D721Med (cell line): ENCODE data around the gene PRLR.
"Not testable (repeated sequence)": the region's sequence is repeated elsewhere in the genome, so short reads cannot be mapped to it uniquely, and the experiment has no call there.

ENCODE experiments used
- DNase-seq: peaks from one replicate; pipeline ENCODE4 v3.0.0; 2011; ENCODE audit warnings: low spot score; ENCODE audit not compliant: insufficient read length
- FAIRE-seq: peaks from 2 replicates; lab custom pipeline; 2011; peaks lifted over from hg19 to GRCh38; lab: Jason Lieb, UNC
- TF ChIP-seq, protein P1 (sequence below): IDR thresholded peaks from 2 replicates; pipeline ENCODE4 v1.5.1; 2012; ENCODE audit warnings: mild to moderate bottlenecking, control low read depth; ENCODE audit not compliant: insufficient read depth; ENCODE audit errors: missing control alignments

The PRLR gene

DNA sequence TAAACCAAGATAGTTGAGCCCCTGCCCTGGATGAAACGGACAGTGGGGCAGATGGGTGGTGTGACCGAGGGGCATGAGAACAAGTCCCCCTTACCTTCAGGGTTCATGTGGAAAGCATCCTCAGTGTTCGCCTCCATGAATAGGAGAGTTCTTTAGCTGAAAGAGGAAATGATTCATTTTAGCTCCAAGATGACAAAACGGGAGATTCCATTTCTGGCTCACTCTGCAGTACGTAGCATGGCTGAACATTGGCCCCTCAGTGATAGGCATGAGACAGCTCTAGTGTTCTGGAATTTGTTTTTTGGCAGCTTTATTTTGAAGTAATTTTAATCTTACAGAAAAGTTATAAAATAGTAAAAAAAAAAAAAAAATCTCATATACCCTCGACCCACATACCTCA is 112.3 kb downstream of the PRLR start:
- no peak for DNase-seq
- TF ChIP-seq, protein P1, sequence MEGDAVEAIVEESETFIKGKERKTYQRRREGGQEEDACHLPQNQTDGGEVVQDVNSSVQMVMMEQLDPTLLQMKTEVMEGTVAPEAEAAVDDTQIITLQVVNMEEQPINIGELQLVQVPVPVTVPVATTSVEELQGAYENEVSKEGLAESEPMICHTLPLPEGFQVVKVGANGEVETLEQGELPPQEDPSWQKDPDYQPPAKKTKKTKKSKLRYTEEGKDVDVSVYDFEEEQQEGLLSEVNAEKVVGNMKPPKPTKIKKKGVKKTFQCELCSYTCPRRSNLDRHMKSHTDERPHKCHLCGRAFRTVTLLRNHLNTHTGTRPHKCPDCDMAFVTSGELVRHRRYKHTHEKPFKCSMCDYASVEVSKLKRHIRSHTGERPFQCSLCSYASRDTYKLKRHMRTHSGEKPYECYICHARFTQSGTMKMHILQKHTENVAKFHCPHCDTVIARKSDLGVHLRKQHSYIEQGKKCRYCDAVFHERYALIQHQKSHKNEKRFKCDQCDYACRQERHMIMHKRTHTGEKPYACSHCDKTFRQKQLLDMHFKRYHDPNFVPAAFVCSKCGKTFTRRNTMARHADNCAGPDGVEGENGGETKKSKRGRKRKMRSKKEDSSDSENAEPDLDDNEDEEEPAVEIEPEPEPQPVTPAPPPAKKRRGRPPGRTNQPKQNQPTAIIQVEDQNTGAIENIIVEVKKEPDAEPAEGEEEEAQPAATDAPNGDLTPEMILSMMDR: no peak

DNA sequence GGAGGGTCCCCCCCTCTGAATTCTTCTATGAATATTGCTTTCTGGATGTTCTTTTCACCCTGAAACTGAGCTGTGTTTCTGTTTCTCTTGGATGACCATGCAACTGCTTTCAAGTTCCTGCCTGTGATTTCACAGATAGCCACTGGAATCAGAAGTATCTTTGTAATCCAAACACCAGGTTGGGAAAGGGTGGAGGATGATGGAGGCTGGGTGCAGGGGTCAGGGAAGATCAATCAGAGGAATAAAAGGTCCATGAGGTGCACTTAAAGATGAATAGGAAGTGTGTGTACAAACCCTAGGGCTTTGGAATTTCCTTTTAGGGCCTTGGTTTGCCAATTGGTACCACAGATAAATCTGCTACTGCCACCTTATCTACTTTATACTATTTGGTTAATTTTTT is 114.4 kb downstream of the PRLR start:
- no peak for DNase-seq
- FAIRE-seq: no peak

More for the DNA sequence above, 112.3 kb downstream of the PRLR start:
- no peak for FAIRE-seq

DNA sequence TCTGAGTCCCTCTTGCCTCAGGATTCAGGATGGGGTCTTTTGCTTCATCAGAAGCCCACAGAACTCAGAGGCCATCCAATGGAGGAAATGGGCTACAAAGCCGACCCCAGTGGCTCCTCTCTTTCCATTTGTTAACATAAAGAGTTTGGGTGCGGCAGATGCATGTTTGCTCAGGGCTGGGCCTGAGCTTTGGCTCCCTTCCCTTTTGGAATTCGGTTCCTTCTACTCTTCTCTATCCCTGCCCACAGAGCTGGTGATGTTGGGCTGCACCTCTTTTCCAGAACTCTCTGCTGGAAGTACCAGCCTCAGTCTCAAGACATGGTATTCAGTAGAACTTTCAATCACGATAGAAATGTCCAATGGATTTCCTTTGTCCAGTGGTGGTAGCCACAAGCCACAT is 115.6 kb downstream of the PRLR start:
- no peak for DNase-seq
- TF ChIP-seq, protein P1: no peak
- FAIRE-seq: no peak

More for the DNA sequence above, 114.4 kb downstream of the PRLR start:
- TF ChIP-seq, protein P1: no peak

DNA sequence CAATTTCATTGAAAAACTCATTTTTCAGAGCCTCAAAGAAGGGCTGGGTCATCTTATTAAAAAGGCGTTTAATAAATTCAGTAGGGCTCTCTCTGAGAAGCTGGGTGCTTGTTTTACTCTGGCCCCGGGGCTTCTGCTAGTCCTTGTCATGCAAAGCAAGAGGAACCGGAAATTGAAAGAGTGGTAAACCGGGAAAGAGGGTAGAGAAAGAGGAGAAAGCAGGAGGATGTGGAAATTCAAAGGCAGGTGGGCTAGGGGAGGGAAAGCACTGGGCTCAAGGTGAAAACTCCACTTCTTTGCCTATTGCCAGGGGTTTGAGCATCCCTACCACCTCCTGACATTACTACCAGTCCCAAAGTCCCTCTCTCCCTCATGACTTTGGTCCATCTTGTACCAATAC is 118.0 kb downstream of the PRLR start:
- TF ChIP-seq, protein P1: no peak
- FAIRE-seq: no peak
- DNase-seq: no peak

DNA sequence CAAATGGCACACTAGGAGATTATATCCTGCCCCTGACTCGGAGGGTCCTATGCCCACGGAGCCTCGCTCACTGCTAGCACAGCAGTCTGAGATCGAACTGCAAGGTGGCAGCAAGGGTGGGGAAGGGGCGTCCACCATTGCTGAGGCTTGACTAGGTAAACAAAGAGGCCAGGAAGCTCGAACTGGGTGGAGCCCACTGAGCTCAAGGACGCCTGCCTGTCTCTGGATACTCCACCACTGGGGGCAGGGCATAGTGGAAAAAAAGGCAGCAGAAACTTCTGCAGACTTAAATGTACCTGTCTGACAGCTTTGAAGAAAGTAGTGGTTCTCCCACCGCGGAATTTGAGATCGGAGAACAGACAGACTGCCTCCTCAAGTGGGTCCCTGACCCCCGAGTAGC is 125.7 kb downstream of the PRLR start:
- not testable (repeated sequence) for FAIRE-seq

DNA sequence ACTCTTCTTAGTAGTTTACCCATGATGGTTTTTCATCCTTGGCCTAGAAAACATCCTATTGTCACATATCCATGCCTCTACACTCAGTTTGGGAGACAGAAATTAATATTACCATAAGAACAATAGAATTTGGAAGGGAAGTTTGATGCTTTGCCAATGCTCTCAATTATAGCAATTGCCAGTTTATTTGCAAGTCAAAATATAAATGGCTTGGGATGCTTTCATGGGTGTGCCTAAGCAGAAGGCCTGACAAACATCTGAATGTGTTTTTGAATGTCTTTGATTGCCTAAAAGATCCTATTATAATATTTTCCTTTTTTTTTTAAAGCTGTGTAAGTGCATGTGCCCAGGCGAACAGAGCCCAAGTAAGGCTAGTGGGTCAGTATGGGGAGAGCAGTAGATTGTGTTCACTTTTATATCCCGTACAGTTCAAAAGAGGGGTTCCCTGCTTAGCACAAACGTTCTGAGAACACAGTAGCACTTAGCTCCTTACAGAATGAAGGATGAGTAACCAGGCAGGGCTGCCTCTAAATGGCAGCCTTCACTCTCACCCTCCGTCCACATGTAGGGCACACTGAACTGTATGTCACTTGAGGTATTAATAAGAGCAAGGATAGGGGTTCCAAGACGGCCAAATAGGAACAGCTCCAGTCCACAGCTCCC is 126.5 kb downstream of the PRLR start:
- DNase-seq (no peak), FAIRE-seq (no peak)
- TF ChIP-seq, protein P1: no peak

More for the DNA sequence above, 125.7 kb downstream of the PRLR start:
- DNase-seq: not testable (repeated sequence)

DNA sequence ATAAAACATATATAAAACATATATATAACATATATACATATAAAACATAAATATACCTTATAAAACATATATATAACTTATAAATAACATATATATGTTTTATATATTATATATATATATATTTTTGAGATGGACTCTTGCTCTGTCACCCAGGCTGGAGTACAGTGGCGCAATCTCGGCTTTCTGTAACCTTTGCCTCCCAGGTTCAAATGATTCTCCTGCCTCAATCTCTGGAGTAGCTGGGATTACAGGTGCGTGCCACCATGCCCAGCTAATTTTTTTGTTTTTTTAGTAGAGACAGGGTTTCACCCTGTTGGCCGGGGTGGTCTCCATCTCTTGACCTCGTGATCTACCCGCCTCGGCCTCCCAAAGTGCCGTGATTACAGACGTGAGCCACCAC is 128.6 kb downstream of the PRLR start:
- DNase-seq, FAIRE-seq: not testable (repeated sequence)

DNA sequence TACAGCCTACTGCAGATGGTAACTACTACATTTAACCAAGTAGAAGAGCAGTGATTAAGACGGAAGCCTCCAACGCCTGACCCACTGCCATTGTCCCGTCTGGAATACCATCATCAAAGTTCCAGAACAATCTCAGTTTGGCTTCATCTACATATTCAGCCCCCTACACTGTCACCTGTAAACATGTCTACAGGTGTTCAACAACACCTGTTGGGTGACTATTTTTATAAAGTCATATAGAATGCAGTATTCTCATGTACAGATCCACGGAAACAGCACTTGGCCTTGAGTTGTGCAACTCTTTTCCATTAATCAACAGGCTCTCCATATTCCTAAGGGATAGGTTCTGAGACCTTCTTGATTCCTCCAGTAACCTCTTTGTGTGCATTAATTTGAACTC is 129.3 kb downstream of the PRLR start:
- TF ChIP-seq, protein P1: no peak
- no peak for DNase-seq
- FAIRE-seq: no peak
